Neuronal stem cell (in vitro differentiated cells): ENCODE measurements around the gene RASAL2.

Source experiments
- DNase-seq: peaks from one replicate; pipeline ENCODE4 v3.0.0-alpha.2; 2013; ENCODE audit warnings: low spot score
- H2AFZ ChIP-seq: one replicate; pipeline ENCODE4 v1.6.1; 2013; ENCODE audit warnings: mild to moderate bottlenecking, low read length, inconsistent platforms
- H2AK5ac ChIP-seq: 2 replicates; pipeline ENCODE4 v1.6.1; 2013; ENCODE audit warnings: low read depth, mild to moderate bottlenecking, inconsistent platforms, low read length, moderate library complexity, mixed read lengths
- H2BK120ac ChIP-seq: 2 replicates; pipeline ENCODE4 v1.6.1; 2013; ENCODE audit warnings: low read depth, mild to moderate bottlenecking, inconsistent platforms, low read length, moderate library complexity, mixed read lengths
- H2BK12ac ChIP-seq: one replicate; pipeline ENCODE4 v1.6.1; 2013; ENCODE audit warnings: low read length, inconsistent platforms
- H2BK15ac ChIP-seq: 2 replicates; pipeline ENCODE4 v1.6.1; 2013; ENCODE audit warnings: mild to moderate bottlenecking, low read length, inconsistent platforms, mixed read lengths
- H2BK5ac ChIP-seq: one replicate; pipeline ENCODE4 v1.6.1; 2013; ENCODE audit warnings: inconsistent platforms, mild to moderate bottlenecking, low read length, moderate library complexity
- H3K14ac ChIP-seq: one replicate; pipeline ENCODE4 v1.6.1; 2013; ENCODE audit warnings: low read length, inconsistent platforms
- H3K18ac ChIP-seq: 2 replicates; pipeline ENCODE4 v1.6.1; 2013; ENCODE audit warnings: low read length, inconsistent platforms
- H3K23ac ChIP-seq: 2 replicates; pipeline ENCODE4 v1.6.1; 2013; ENCODE audit warnings: low read depth, mild to moderate bottlenecking, mixed read lengths, low read length, inconsistent platforms; ENCODE audit not compliant: poor library complexity
- H3K27ac ChIP-seq: replicated peaks from 3 replicates; pipeline ENCODE4 v1.5.1; 2013; ENCODE audit warnings: low read length, inconsistent platforms
- H3K27me3 ChIP-seq, 3 experiments: 2 replicates each; pipeline ENCODE4 v1.6.1; 2013; ENCODE audit warnings: low read length in 3 of 3, mild to moderate bottlenecking in 2 of 3, inconsistent platforms in 1 of 3, low read depth in 1 of 3, mixed read lengths in 1 of 3, moderate library complexity in 1 of 3; ENCODE audit not compliant: control insufficient read depth in 3 of 3, insufficient read depth in 3 of 3
- H3K36me3 ChIP-seq, 2 donors: replicated peaks in 1 of 2; 2 replicates each; pipeline ENCODE4 v1.6.1; 2013; ENCODE audit warnings: low read length in 2 of 2; ENCODE audit not compliant: control insufficient read depth in 2 of 2, insufficient read depth in 2 of 2
- H3K4ac ChIP-seq: 2 replicates; pipeline ENCODE4 v1.6.1; 2013; ENCODE audit warnings: inconsistent platforms, mild to moderate bottlenecking, low read length, moderate library complexity
- H3K4me1 ChIP-seq, 2 donors: 1 replicate in 1 of 2; 2 replicates in 1 of 2; pipeline ENCODE4 v1.6.1; 2013; ENCODE audit warnings: low read length in 2 of 2, low read depth in 1 of 2; ENCODE audit not compliant: control insufficient read depth in 2 of 2, insufficient read depth in 1 of 2
- H3K4me2 ChIP-seq: one replicate; pipeline ENCODE4 v1.6.1; 2013; ENCODE audit warnings: mild to moderate bottlenecking, low read length, inconsistent platforms; ENCODE audit not compliant: insufficient read depth, poor library complexity, severe bottlenecking
- H3K4me3 ChIP-seq, 2 donors: 2 replicates each; pipeline ENCODE4 v1.5.1; 2013; ENCODE audit warnings: low read length in 2 of 2, mild to moderate bottlenecking in 2 of 2, inconsistent platforms in 1 of 2, moderate library complexity in 1 of 2
- H3K79me1 ChIP-seq: one replicate; pipeline ENCODE4 v1.6.1; 2013; ENCODE audit warnings: low read depth, mild to moderate bottlenecking, inconsistent platforms, low read length, moderate library complexity
- H3K9ac ChIP-seq: one replicate; pipeline ENCODE4 v1.6.1; 2013; ENCODE audit warnings: mild to moderate bottlenecking, low read depth, low read length, inconsistent platforms; ENCODE audit not compliant: poor library complexity
- H3K9me3 ChIP-seq, 2 donors: replicated peaks in 1 of 2; 2 replicates each; pipeline versions ENCODE3 to v1.6.1; 2013; ENCODE audit warnings: low read length in 2 of 2, mild to moderate bottlenecking in 2 of 2, inconsistent platforms in 1 of 2, low read depth in 1 of 2, mixed read lengths in 1 of 2, moderate library complexity in 1 of 2; ENCODE audit not compliant: control insufficient read depth in 2 of 2, insufficient read depth in 1 of 2
- H4K8ac ChIP-seq: one replicate; pipeline ENCODE4 v1.6.1; 2013; ENCODE audit warnings: low read depth, mild to moderate bottlenecking, inconsistent platforms, low read length, moderate library complexity
- H4K91ac ChIP-seq: one replicate; pipeline ENCODE4 v1.6.1; 2013; ENCODE audit warnings: low read length, low read depth, mild to moderate bottlenecking, inconsistent platforms; ENCODE audit not compliant: poor library complexity
- WGBS, 2 donors: extraction: QIAGEN DNeasy Blood & Tissue Kit; methylation state at CpG; one replicate each; pipeline ENCODE4 v1.1.7; 2013; ENCODE audit warnings: missing lambda C conversion rate in 2 of 2, mixed read lengths in 1 of 2; ENCODE audit not compliant: insufficient read length in 2 of 2, insufficient replicate concordance in 1 of 2; ENCODE audit errors: extremely low coverage in 2 of 2; 5-methylcytosine and 5-hydroxymethylcytosine counted together

The RASAL2 gene

DNA sequence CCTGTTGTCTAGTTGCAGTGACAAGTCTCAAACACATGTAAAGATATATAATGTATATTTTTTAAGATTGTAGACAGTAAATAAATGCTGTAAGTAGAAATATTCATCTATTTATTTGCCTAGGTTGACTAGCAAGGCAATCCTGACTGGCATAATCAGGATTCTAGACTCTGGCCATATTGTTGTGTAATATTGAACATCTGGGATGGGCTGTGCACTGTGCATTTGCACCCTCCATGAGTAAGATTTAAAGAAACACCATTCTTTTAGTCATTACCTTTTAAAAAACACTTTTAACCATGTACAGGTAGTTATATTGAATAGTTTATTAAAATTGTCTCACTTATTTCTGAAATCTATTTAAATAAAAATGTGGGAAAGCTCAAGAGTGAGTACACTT is 32.4 kb downstream of the RASAL2 start:
- no peak overlapping the region for H2BK15ac ChIP-seq
- no peaks in the 10 kb centered on the region for H3K36me3 ChIP-seq
- H3K27ac ChIP-seq: no peak overlapping the region
- H3K9me3 ChIP-seq: no peaks in the 10 kb centered on the region
- no peak overlapping the region for H3K18ac ChIP-seq
- no peak overlapping the region for H3K4me3 ChIP-seq
- H4K8ac ChIP-seq: no peak overlapping the region
- DNase-seq: no peak
- H4K91ac ChIP-seq: no peak overlapping the region
- no peaks in the 10 kb centered on the region for H3K27me3 ChIP-seq
- H3K4me2 ChIP-seq: no peak overlapping the region
- no peak overlapping the region for H3K4ac ChIP-seq
- no peak overlapping the region for H2BK12ac ChIP-seq
- no peak overlapping the region for H2BK120ac ChIP-seq
- no peak overlapping the region for H2AFZ ChIP-seq
- H3K79me1 ChIP-seq: no peaks in the 10 kb centered on the region
- H3K4me1 ChIP-seq: peaks cover 2 to 8% of the 10 kb centered on the region in 2 donors
- H3K14ac ChIP-seq: no peak overlapping the region
- H3K23ac ChIP-seq: no peak overlapping the region
- no peak overlapping the region for H2AK5ac ChIP-seq
- no peak overlapping the region for H3K9ac ChIP-seq
- H2BK5ac ChIP-seq: no peak overlapping the region

DNA sequence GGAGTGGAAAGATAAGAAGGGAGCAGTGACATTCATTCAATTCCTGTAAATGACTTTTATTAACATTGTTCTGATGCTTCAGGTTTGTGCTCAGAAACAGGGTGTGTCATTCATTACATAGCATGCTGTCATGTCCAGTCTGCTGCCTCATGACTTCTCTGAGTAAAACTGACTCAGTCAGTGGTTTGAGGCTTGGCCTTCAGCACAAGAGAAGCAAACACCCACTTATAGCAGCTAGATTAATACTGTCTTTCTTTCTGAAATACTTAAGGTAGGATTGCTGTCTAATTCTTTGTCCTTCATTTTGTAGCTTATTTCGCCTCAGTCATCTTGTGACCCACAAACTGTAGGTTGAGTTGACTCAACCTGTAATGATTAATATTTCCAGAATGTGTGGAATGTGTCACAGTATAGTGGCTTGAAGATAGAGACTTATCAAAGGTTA is 32.9 kb downstream of the RASAL2 start:
- no CpG with 5 or more reads among the region's 1 CpG for WGBS, 2 donors
- H2BK12ac ChIP-seq: no peak overlapping the region
- peaks cover 2 to 5% of the 10 kb centered on the region in 2 donors for H3K4me1 ChIP-seq
- no peak for DNase-seq
- H3K27me3 ChIP-seq: no peaks in the 10 kb centered on the region
- H3K9ac ChIP-seq: no peak overlapping the region
- no peak overlapping the region for H3K14ac ChIP-seq
- H2BK5ac ChIP-seq: no peak overlapping the region
- H2BK120ac ChIP-seq: no peak overlapping the region
- no peak overlapping the region for H3K4me2 ChIP-seq
- H2BK15ac ChIP-seq: no peak overlapping the region
- no peak overlapping the region for H3K18ac ChIP-seq
- H3K4me3 ChIP-seq: no peak overlapping the region
- no peak overlapping the region for H2AK5ac ChIP-seq
- no peak overlapping the region for H3K27ac ChIP-seq
- H3K79me1 ChIP-seq: no peaks in the 10 kb centered on the region
- no peak overlapping the region for H4K8ac ChIP-seq
- no peak overlapping the region for H4K91ac ChIP-seq
- H2AFZ ChIP-seq: no peak overlapping the region
- no peaks in the 10 kb centered on the region for H3K9me3 ChIP-seq
- H3K4ac ChIP-seq: no peak overlapping the region
- no peak overlapping the region for H3K23ac ChIP-seq
- H3K36me3 ChIP-seq: no peaks in the 10 kb centered on the region

DNA sequence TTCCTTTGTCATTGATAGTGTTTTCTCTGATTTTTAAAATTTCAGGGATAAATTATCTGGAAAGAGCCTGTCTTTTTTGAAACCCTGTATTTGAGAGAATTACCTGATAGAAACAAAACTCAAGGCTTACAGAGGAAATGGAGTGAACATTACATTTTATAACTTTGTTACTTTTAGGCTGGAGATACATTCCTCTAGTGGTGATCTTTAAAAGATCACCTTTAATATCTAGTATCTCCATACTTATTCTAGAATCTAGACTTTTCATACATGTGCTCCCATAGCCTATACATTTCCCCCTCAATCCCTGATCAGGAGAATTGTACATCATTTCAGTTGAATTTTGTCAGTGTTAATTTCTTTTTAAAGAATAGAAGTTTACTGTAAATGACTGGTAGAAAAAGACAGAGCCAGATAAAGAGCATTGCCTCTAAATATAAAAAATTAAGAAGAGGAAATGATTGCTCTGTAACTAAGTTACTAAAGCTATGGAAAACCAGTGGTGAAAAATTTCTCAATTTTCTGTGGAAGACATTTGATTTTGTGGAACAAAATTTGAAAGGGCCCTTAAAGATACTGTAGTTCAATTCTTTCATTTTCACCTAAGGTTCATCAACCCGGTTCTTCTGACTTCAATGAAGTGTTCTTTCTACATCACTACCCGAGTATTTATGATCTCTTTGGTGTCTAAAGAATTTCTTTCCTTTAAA is 33.7 kb downstream of the RASAL2 start:
- no peak overlapping the region for H2BK15ac ChIP-seq
- H4K91ac ChIP-seq: no peak overlapping the region
- H3K4me3 ChIP-seq: no peak overlapping the region
- H3K23ac ChIP-seq: no peak overlapping the region
- H2BK120ac ChIP-seq: no peak overlapping the region
- H3K9ac ChIP-seq: no peak overlapping the region
- no peak overlapping the region for H3K18ac ChIP-seq
- no peak overlapping the region for H4K8ac ChIP-seq
- no peak overlapping the region for H2BK12ac ChIP-seq
- H3K4me1 ChIP-seq: no peaks in the 10 kb centered on the region
- H3K27ac ChIP-seq: no peak overlapping the region
- no peak for DNase-seq
- no peaks in the 10 kb centered on the region for H3K9me3 ChIP-seq
- H3K4me2 ChIP-seq: no peak overlapping the region
- H2BK5ac ChIP-seq: no peak overlapping the region
- no CpG with 5 or more reads among the region's 2 CpGs for WGBS, 2 donors
- no peaks in the 10 kb centered on the region for H3K36me3 ChIP-seq
- no peak overlapping the region for H3K14ac ChIP-seq
- no peak overlapping the region for H3K4ac ChIP-seq
- no peak overlapping the region for H2AFZ ChIP-seq
- no peaks in the 10 kb centered on the region for H3K27me3 ChIP-seq
- H2AK5ac ChIP-seq: no peak overlapping the region
- H3K79me1 ChIP-seq: no peaks in the 10 kb centered on the region

GRCh38 chr1:178133239-178133989 is 39.5 kb downstream of the RASAL2 start:
- no peak overlapping the region for H3K9ac ChIP-seq
- no peaks in the 10 kb centered on the region for H3K36me3 ChIP-seq
- no peaks in the 10 kb centered on the region for H3K27me3 ChIP-seq
- H2AK5ac ChIP-seq: no peak overlapping the region
- no peak overlapping the region for H2BK12ac ChIP-seq
- WGBS, 2 donors: no CpG with 5 or more reads among the region's 3 CpGs
- H3K79me1 ChIP-seq: peaks cover 2% of the 10 kb centered on the region
- no peak overlapping the region for H2BK15ac ChIP-seq
- no peaks in the 10 kb centered on the region for H3K9me3 ChIP-seq
- no peak overlapping the region for H3K14ac ChIP-seq
- H3K4ac ChIP-seq: no peak overlapping the region
- H3K27ac ChIP-seq: no peak overlapping the region
- no peak overlapping the region for H3K18ac ChIP-seq
- no peak overlapping the region for H2AFZ ChIP-seq
- H4K8ac ChIP-seq: no peak overlapping the region
- H2BK120ac ChIP-seq: no peak overlapping the region
- DNase-seq: no peak
- H3K4me3 ChIP-seq: no peak overlapping the region
- H4K91ac ChIP-seq: no peak overlapping the region
- H2BK5ac ChIP-seq: no peak overlapping the region
- H3K23ac ChIP-seq: no peak overlapping the region
- no peak overlapping the region for H3K4me2 ChIP-seq
- no peaks in the 10 kb centered on the region for H3K4me1 ChIP-seq
